GM18505 (cell line): ENCODE measurements around the gene SORCS2.

Source experiments
- ATAC-seq: cut with Tn5 transposase; IDR thresholded peaks from one replicate; pipeline ENCODE4 v1.9.1; 2021; ENCODE audit not compliant: unreplicated experiment
- POLR2A ChIP-seq: IDR thresholded peaks from 4 replicates; pipeline ENCODE4 v1.6.1; 2011; ENCODE audit warnings: borderline replicate concordance; ENCODE audit not compliant: insufficient read depth, insufficient read length; ENCODE audit errors: extremely low read depth

SORCS2 gene

GRCh38 chr4:7627251-7628250 is 435.2 kb downstream of the SORCS2 start:
- no peak for ATAC-seq
- TF ChIP-seq POLR2A = no peak

- TF ChIP-seq POLR2A = no peak
- no peak for ATAC-seq
Measured at GRCh38 chr4:7628432-7628831, 436.1 kb downstream of the SORCS2 start.

GRCh38 chr4:7629501-7630254 is 437.3 kb downstream of the SORCS2 start:
- TF ChIP-seq POLR2A = no peak
- no peak for ATAC-seq

- no peak for TF ChIP-seq POLR2A
- ATAC-seq = no peak
Measured at GRCh38 chr4:7630568-7631287, 438.4 kb downstream of the SORCS2 start.

GRCh38 chr4:7631288-7632014 is 439.1 kb downstream of the SORCS2 start:
- ATAC-seq = no peak
- TF ChIP-seq POLR2A = no peak

GRCh38 chr4:7632341-7632740 is 440.0 kb downstream of the SORCS2 start:
- no peak for ATAC-seq
- TF ChIP-seq POLR2A = no peak

GRCh38 chr4:7632971-7633370 is 440.6 kb downstream of the SORCS2 start:
- no peak for ATAC-seq
- no peak for TF ChIP-seq POLR2A

- ATAC-seq = no peak
Measured at GRCh38 chr4:7634661-7635251, 442.4 kb downstream of the SORCS2 start.

GRCh38 chr4:7635445-7636239 is 443.3 kb downstream of the SORCS2 start:
- TF ChIP-seq POLR2A = no peak

More at GRCh38 chr4:7634661-7635251, 442.4 kb downstream of the SORCS2 start:
- no peak for TF ChIP-seq POLR2A

GRCh38 chr4:7636240-7636508 is 443.8 kb downstream of the SORCS2 start:
- no peak for ATAC-seq
- TF ChIP-seq POLR2A = no peak

More at GRCh38 chr4:7635445-7636239, 443.3 kb downstream of the SORCS2 start:
- no peak for ATAC-seq

- no peak for ATAC-seq
- no peak for TF ChIP-seq POLR2A
Measured at GRCh38 chr4:7637139-7637538, 444.8 kb downstream of the SORCS2 start.

GRCh38 chr4:7637971-7638370 is 445.6 kb downstream of the SORCS2 start:
- no peak for ATAC-seq
- TF ChIP-seq POLR2A = no peak
